Retinal pigment epithelial cell (primary cell): ENCODE results near the gene SCYGR3.

ENCODE experiments used
- DNase-seq: peaks from one replicate; pipeline ENCODE4 v3.0.0-alpha.2; 2010; ENCODE audit warnings: low read depth
- H3K4me3 ChIP-seq: 2 replicates; pipeline ENCODE4 v1.5.1; 2011; ENCODE audit warnings: mild to moderate bottlenecking, low read length, control low read depth, moderate library complexity
- TF ChIP-seq, protein P1 (sequence below): conservative IDR thresholded peaks from 2 replicates; pipeline ENCODE4 v1.5.1; 2011; ENCODE audit warnings: low read depth, low read length, control low read depth, inconsistent platforms

Gene SCYGR3

DNA sequence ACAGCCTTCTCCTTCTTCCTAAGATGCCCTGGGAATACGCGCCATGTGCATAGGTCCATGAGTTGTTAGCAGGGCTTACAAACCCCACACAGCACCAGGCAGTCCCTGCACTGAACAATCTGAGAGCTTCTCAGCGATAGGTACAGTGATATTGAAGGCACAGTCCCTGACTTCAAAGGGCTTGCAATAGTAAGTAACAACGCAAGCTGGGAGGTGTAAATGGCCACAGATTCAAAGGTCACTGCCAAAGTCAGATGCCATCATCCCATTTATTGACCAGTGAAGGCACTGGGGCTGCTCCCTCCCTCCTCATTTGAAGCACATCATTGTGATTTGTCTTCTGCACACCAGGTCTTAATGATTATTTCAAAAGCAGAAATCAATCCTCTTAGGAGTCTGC is 541 bp upstream of the SCYGR3 start:
- H3K4me3 ChIP-seq, result no peak overlapping the region
- TF ChIP-seq, protein P1, sequence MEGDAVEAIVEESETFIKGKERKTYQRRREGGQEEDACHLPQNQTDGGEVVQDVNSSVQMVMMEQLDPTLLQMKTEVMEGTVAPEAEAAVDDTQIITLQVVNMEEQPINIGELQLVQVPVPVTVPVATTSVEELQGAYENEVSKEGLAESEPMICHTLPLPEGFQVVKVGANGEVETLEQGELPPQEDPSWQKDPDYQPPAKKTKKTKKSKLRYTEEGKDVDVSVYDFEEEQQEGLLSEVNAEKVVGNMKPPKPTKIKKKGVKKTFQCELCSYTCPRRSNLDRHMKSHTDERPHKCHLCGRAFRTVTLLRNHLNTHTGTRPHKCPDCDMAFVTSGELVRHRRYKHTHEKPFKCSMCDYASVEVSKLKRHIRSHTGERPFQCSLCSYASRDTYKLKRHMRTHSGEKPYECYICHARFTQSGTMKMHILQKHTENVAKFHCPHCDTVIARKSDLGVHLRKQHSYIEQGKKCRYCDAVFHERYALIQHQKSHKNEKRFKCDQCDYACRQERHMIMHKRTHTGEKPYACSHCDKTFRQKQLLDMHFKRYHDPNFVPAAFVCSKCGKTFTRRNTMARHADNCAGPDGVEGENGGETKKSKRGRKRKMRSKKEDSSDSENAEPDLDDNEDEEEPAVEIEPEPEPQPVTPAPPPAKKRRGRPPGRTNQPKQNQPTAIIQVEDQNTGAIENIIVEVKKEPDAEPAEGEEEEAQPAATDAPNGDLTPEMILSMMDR, result no peak
- DNase-seq, result no peak

- DNase-seq, result no peak
- TF ChIP-seq, protein P1, result no peak
- H3K4me3 ChIP-seq, result no peak overlapping the region
Observed at GRCh38 chr2:227614246-227614645, 394 bp downstream of the SCYGR3 start.

DNA sequence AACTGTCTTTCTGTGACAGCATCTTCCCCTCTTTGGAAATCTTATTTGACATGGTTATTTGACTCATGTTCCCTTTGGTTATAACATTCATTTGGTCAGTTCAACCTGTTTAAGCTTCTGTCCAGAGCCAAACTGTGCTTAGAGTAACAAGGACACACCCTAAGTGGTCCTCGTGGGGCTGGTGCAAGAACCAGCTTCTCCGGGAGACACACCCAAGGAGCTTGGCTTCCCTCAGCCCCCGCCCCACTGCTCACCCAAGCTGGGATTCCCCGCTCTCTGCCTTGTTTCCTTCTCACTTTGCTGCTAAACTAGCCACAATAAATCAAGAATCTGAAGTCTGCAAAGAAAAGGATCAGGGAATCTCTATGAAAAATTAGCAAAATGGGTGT is 1.4 kb downstream of the SCYGR3 start:
- no peak overlapping the region for H3K4me3 ChIP-seq
- TF ChIP-seq, protein P1, result no peak
- DNase-seq, result no peak

- H3K4me3 ChIP-seq, result no peak overlapping the region
- no peak for DNase-seq
- TF ChIP-seq, protein P1, result no peak
Observed at GRCh38 chr2:227612546-227613271, 1.9 kb downstream of the SCYGR3 start.

GRCh38 chr2:227610123-227610522 is 4.5 kb downstream of the SCYGR3 start:
- DNase-seq, result no peak
- TF ChIP-seq, protein P1, result no peak
- no peak overlapping the region for H3K4me3 ChIP-seq

- DNase-seq, result no peak
- TF ChIP-seq, protein P1, result no peak
- no peak overlapping the region for H3K4me3 ChIP-seq
Observed at GRCh38 chr2:227608561-227609338, 5.9 kb downstream of the SCYGR3 start.

GRCh38 chr2:227607941-227608340 is 6.7 kb downstream of the SCYGR3 start:
- H3K4me3 ChIP-seq, result no peak overlapping the region
- no peak for DNase-seq
- TF ChIP-seq, protein P1, result no peak
